ENCODE measurements around the gene TEK.

TEK gene

GRCh38 chr9:27272103-27272502 lies 163.1 kb downstream of the TEK start:
- no peaks in the 10 kb centered on the region for H3K9me3 ChIP-seq (ENCODE audit: insufficient read depth, low read depth, low read length)
- no peaks in the 10 kb centered on the region for H3K9me2 ChIP-seq (replicated peaks; ENCODE audit: low read depth, low read length)
- no peaks in the 10 kb centered on the region for H3K79me2 ChIP-seq (ENCODE audit: insufficient read depth, low read length)
- no peaks in the 10 kb centered on the region for H4K20me1 ChIP-seq (ENCODE audit: insufficient read depth, low read length, poor library complexity, severe bottlenecking)
- H3K4me1 ChIP-seq (ENCODE audit: insufficient read depth, low read length, poor library complexity, severe bottlenecking), result no peaks in the 10 kb centered on the region
- H2AFZ ChIP-seq (ENCODE audit: low read length), result no peak overlapping the region
- no peaks in the 10 kb centered on the region for H3K36me3 ChIP-seq (ENCODE audit: insufficient read depth, low read length)
- H3F3A ChIP-seq (ENCODE audit: low read depth), result no peaks in the 10 kb centered on the region
- H3K4me2 ChIP-seq (ENCODE audit: low read depth, low read length, poor library complexity, severe bottlenecking), result no peak overlapping the region
- TF ChIP-seq EZH2phosphoT487 (IDR thresholded peaks at IDR 0.05; ENCODE audit: borderline replicate concordance) (no peak), CTCF (conservative IDR thresholded peaks at IDR 0.05; ENCODE audit: low read length) (no peak)
- no peak overlapping the region for H3K9ac ChIP-seq (ENCODE audit: low read depth, low read length, poor library complexity, severe bottlenecking)
- H3K4me3 ChIP-seq (ENCODE audit: low read length, poor library complexity, severe bottlenecking), result no peak overlapping the region
- H3K27me3 ChIP-seq (ENCODE audit: insufficient read depth, low read length, poor library complexity, severe bottlenecking), result no peaks in the 10 kb centered on the region

GRCh38 chr9:27273186-27273585 lies 164.2 kb downstream of the TEK start:
- Histone ChIP-seq H3F3A (ENCODE audit: low read depth) (no peaks in the 10 kb centered on the region), H3K9me2 (replicated peaks; ENCODE audit: low read depth, low read length) (no peaks in the 10 kb centered on the region), H3K4me1 (ENCODE audit: insufficient read depth, low read length, poor library complexity, severe bottlenecking) (no peaks in the 10 kb centered on the region), H4K20me1 (ENCODE audit: insufficient read depth, low read length, poor library complexity, severe bottlenecking) (no peaks in the 10 kb centered on the region), H3K79me2 (ENCODE audit: insufficient read depth, low read length) (no peaks in the 10 kb centered on the region), H3K9me3 (ENCODE audit: insufficient read depth, low read depth, low read length) (no peaks in the 10 kb centered on the region), H3K9ac (ENCODE audit: low read depth, low read length, poor library complexity, severe bottlenecking) (no peak overlapping the region), H2AFZ (ENCODE audit: low read length) (no peak overlapping the region), H3K36me3 (ENCODE audit: insufficient read depth, low read length) (no peaks in the 10 kb centered on the region), H3K27me3 (ENCODE audit: insufficient read depth, low read length, poor library complexity, severe bottlenecking) (no peaks in the 10 kb centered on the region), H3K4me2 (ENCODE audit: low read depth, low read length, poor library complexity, severe bottlenecking) (no peak overlapping the region), H3K4me3 (ENCODE audit: low read length, poor library complexity, severe bottlenecking) (no peak overlapping the region)
- TF ChIP-seq CTCF (conservative IDR thresholded peaks at IDR 0.05; ENCODE audit: low read length), result no peak
- TF ChIP-seq EZH2phosphoT487 (IDR thresholded peaks at IDR 0.05; ENCODE audit: borderline replicate concordance), result no peak

- H3K4me2 ChIP-seq (ENCODE audit: low read depth, low read length, poor library complexity, severe bottlenecking), result peak overlapping the region; percentile 5
- H3K27me3 ChIP-seq (ENCODE audit: insufficient read depth, low read length, poor library complexity, severe bottlenecking), result no peaks in the 10 kb centered on the region
- peak overlapping the region; percentile 77 for H2AFZ ChIP-seq (ENCODE audit: low read length)
- no peak for TF ChIP-seq EZH2phosphoT487 (IDR thresholded peaks at IDR 0.05; ENCODE audit: borderline replicate concordance)
- peak; percentile 88 for TF ChIP-seq CTCF (conservative IDR thresholded peaks at IDR 0.05; ENCODE audit: low read length)
- H3K9me3 ChIP-seq (ENCODE audit: insufficient read depth, low read depth, low read length), result no peaks in the 10 kb centered on the region
- no peaks in the 10 kb centered on the region for H4K20me1 ChIP-seq (ENCODE audit: insufficient read depth, low read length, poor library complexity, severe bottlenecking)
- no peaks in the 10 kb centered on the region for H3F3A ChIP-seq (ENCODE audit: low read depth)
- H3K36me3 ChIP-seq (ENCODE audit: insufficient read depth, low read length), result no peaks in the 10 kb centered on the region
- no peaks in the 10 kb centered on the region for H3K4me1 ChIP-seq (ENCODE audit: insufficient read depth, low read length, poor library complexity, severe bottlenecking)
- no peaks in the 10 kb centered on the region for H3K9me2 ChIP-seq (replicated peaks; ENCODE audit: low read depth, low read length)
- no peaks in the 10 kb centered on the region for H3K79me2 ChIP-seq (ENCODE audit: insufficient read depth, low read length)
- no peak overlapping the region for H3K9ac ChIP-seq (ENCODE audit: low read depth, low read length, poor library complexity, severe bottlenecking)
- H3K4me3 ChIP-seq (ENCODE audit: low read length, poor library complexity, severe bottlenecking), result no peak overlapping the region
Observed at GRCh38 chr9:27276193-27277030, 167.4 kb downstream of the TEK start.

Data from Loucy (cell line).